Umbilical cord (tissue), 1 donor: ENCODE results near the gene RASSF9. TPM values are rescaled to one million over a fixed set of nuclear protein-coding genes. Genes with fewer than 3 reads are reported as not detected.

Experiments used
- total RNA-seq: library from RNA; depleted of rRNA; stranded (reverse); fragments of >200 nt; gene quantifications from one replicate; pipeline ENCODE4 v1.2.3, GENCODE V29; 2014; ENCODE audit warnings: low replicate concordance; ENCODE audit not compliant: insufficient read depth

Gene RASSF9
- total RNA-seq, 1 donor from 2014 or later: 3.9 TPM

Other genes with a start within 250 kb of the RASSF9 start
- gene NTS, start 37.9 kb upstream of the RASSF9 start, total RNA-seq: not detected